Caco-2 (cell line): ENCODE results near the gene CYP4F12. TPM values are rescaled to one million over a fixed set of nuclear protein-coding genes. Genes with fewer than 3 reads are reported as not detected.

ENCODE experiments used
- BruUV-seq: library from RNA; stranded (reverse); fragments of 400-500 nt; replicated peaks from 2 replicates; lab custom pipeline; 2021; lab: Mats Ljungman, UMichigan
- CTCF ChIA-PET: fragments of 300-600 bp; sonication (Branson Sonifier 250); formaldehyde crosslinking; loops from one replicate; lab custom pipeline; 2022; ENCODE audit warnings: antibody characterized with exemption; lab: Charles Lee
- POLR2A ChIA-PET: fragments of 300-600 bp; sonication (Branson Sonifier 250); formaldehyde crosslinking; loops from one replicate; lab custom pipeline; 2022; ENCODE audit warnings: antibody characterized with exemption; lab: Charles Lee
- DNase-seq, 2 experiments: peaks; one replicate each; pipeline versions ENCODE4 v3.0.0 to v3.0.0-alpha.2; 2020 to 2022
- H3K27me3 ChIP-seq: replicated peaks from 2 replicates; pipeline ENCODE4 v1.6.0; 2011; ENCODE audit warnings: low read length; ENCODE audit not compliant: control insufficient read depth, insufficient read depth
- H3K36me3 ChIP-seq: 2 replicates; pipeline ENCODE4 v1.5.1; 2011; ENCODE audit warnings: low read length; ENCODE audit not compliant: control insufficient read depth, insufficient read depth
- H3K4me1 ChIP-seq: fragments of 250-450 bp; sonication (Bioruptor Pico); 2 replicates; pipeline ENCODE4 v1.5.1; 2020; ENCODE audit warnings: mild to moderate bottlenecking
- H3K4me3 ChIP-seq: 2 replicates; pipeline ENCODE4 v1.5.1; 2011; ENCODE audit warnings: low read depth, mild to moderate bottlenecking, control low read depth, low read length
- H3K9me3 ChIP-seq: fragments of 250-450 bp; sonication (Bioruptor Pico); 2 replicates; pipeline ENCODE4 v1.5.1; 2020; ENCODE audit warnings: mild to moderate bottlenecking, moderate library complexity
- H3K27ac Mint-ChIP-seq: one replicate; pipeline ENCODE4 v1.8.0; 2022; ENCODE audit warnings: mixed read lengths; ENCODE audit not compliant: unreplicated experiment
- H3K27me3 Mint-ChIP-seq: one replicate; pipeline ENCODE4 v1.8.0; 2022; ENCODE audit warnings: mixed read lengths; ENCODE audit not compliant: insufficient read depth, unreplicated experiment
- H3K36me3 Mint-ChIP-seq: one replicate; pipeline ENCODE4 v1.8.0; 2022; ENCODE audit warnings: mild to moderate bottlenecking, mixed read lengths; ENCODE audit not compliant: insufficient read depth, unreplicated experiment
- H3K4me1 Mint-ChIP-seq: one replicate; pipeline ENCODE4 v1.8.0; 2022; ENCODE audit warnings: low read depth, mixed read lengths; ENCODE audit not compliant: unreplicated experiment
- H3K4me3 Mint-ChIP-seq: one replicate; pipeline ENCODE4 v1.8.0; 2022; ENCODE audit warnings: mild to moderate bottlenecking, moderate library complexity, mixed read lengths; ENCODE audit not compliant: unreplicated experiment
- H3K9me3 Mint-ChIP-seq: one replicate; pipeline ENCODE4 v1.8.0; 2022; ENCODE audit warnings: mixed read lengths; ENCODE audit not compliant: unreplicated experiment
- CTCF ChIP-seq, 2 experiments: fragments of 200-600 bp in 1 of 2; IDR thresholded peaks; 1 replicate in 1 of 2; 2 replicates in 1 of 2; pipeline versions ENCODE4 v1.5.1 to v1.8.0; 2011 to 2022; ENCODE audit warnings: antibody characterized with exemption in 1 of 2, control low read depth in 1 of 2, inconsistent platforms in 1 of 2, low read depth in 1 of 2, low read length in 1 of 2, mild to moderate bottlenecking in 1 of 2, moderate library complexity in 1 of 2; ENCODE audit not compliant: insufficient read depth in 1 of 2, severe bottlenecking in 1 of 2, unreplicated experiment in 1 of 2
- intact Hi-C: fragments of 100-400 bp; cut with micrococcal nuclease; formaldehyde crosslinking; loops from one replicate; pipeline ENCODE4 v1.10.0; 2022; ENCODE audit not compliant: unreplicated experiment
- total RNA-seq: library from RNA; stranded (reverse); gene quantifications from 2 replicates; pipeline ENCODE4 v1.2.3, GENCODE V29; 2022

CYP4F12 gene
- total RNA-seq, 1 experiment from 2014 or later = 0.16 TPM

- Histone ChIP-seq H3K4me3 (no peak within 1 kb of the TSS), H3K9me3 (peaks cover 7% of the 10 kb centered on the region; the same call in 1 of the 2 replicates), H3K4me1 (no peaks in the 10 kb centered on the region), H3K27me3 (no peaks in the 10 kb centered on the region), H3K36me3 (no peaks in the 10 kb centered on the region)
- H3K36me3 Mint-ChIP-seq = no peaks in the 10 kb centered on the region
- H3K4me3 Mint-ChIP-seq = no peak within 1 kb of the TSS
- ChIA-PET POLR2A (no interaction called here), CTCF (no interaction called here)
- BruUV-seq = no TSS peak
- TF ChIP-seq CTCF (IDR thresholded peaks at IDR 0.05; ENCODE audit: insufficient read depth in 1 of 2, low read depth in 1 of 2, low read length in 1 of 2, severe bottlenecking in 1 of 2, unreplicated experiment in 1 of 2) = no peak
- no peaks in the 10 kb centered on the region for H3K4me1 Mint-ChIP-seq
- H3K27ac Mint-ChIP-seq = no peak within 1 kb of the TSS
- DNase-seq = no peak
- H3K9me3 Mint-ChIP-seq = peaks cover 19% of the 10 kb centered on the region
- H3K27me3 Mint-ChIP-seq = peaks cover 12% of the 10 kb centered on the region
- intact Hi-C loops = no loop called here
Observed at GRCh38 chr19:15737722-15738121, 64.8 kb downstream of the CYP4F12 start, which contains the start of gene OR10H3. Gene OR10H3, plus strand, starts transcription at chr19:15737985. Its CDS starts 3,408 bp downstream, at chr19:15741393.

- Histone ChIP-seq H3K4me3 (no peak overlapping the region), H3K36me3 (no peaks in the 10 kb centered on the region), H3K27me3 (no peaks in the 10 kb centered on the region), H3K9me3 (peaks cover 7% of the 10 kb centered on the region; the same call in 1 of the 2 replicates), H3K4me1 (no peaks in the 10 kb centered on the region)
- no peak overlapping the region for H3K4me3 Mint-ChIP-seq
- peaks cover 10% of the 10 kb centered on the region for H3K27me3 Mint-ChIP-seq
- H3K36me3 Mint-ChIP-seq = no peaks in the 10 kb centered on the region
- CTCF ChIA-PET = no interaction called here
- BruUV-seq = no TSS peak
- no peak for TF ChIP-seq CTCF (IDR thresholded peaks at IDR 0.05; ENCODE audit: insufficient read depth in 1 of 2, low read depth in 1 of 2, low read length in 1 of 2, severe bottlenecking in 1 of 2, unreplicated experiment in 1 of 2)
- H3K27ac Mint-ChIP-seq = no peak overlapping the region
- no peak for DNase-seq
- H3K4me1 Mint-ChIP-seq = no peaks in the 10 kb centered on the region
- POLR2A ChIA-PET = interaction anchor here (0.5 kb wide), 1 partner anchor 452 kb away, joined by 3 read pairs; no protein-coding TSS in a partner anchor
- intact Hi-C loops = no loop called here
- peaks cover 23% of the 10 kb centered on the region for H3K9me3 Mint-ChIP-seq
Observed at GRCh38 chr19:15740785-15741184, 67.9 kb downstream of the CYP4F12 start.

Other genes starting within 250 kb of the CYP4F12 start
- gene WIZ, start 223.1 kb upstream of the CYP4F12 start, total RNA-seq = 37.5 and 38.6 TPM in 2 replicates
- gene RASAL3, start 208.5 kb upstream of the CYP4F12 start, total RNA-seq = not detected in 2 replicates
- not detected in 2 replicates for gene PGLYRP2, start 193.6 kb upstream of the CYP4F12 start, total RNA-seq
- not detected in 2 replicates for gene CYP4F22, start 164.6 kb upstream of the CYP4F12 start, total RNA-seq
- gene CYP4F8, start 57.9 kb upstream of the CYP4F12 start, total RNA-seq = not detected in 2 replicates
- gene CYP4F3, start 32.2 kb upstream of the CYP4F12 start, total RNA-seq = 0.65 and 0.93 TPM in 2 replicates
- gene OR10H2, start 54.9 kb downstream of the CYP4F12 start, total RNA-seq = not detected in 2 replicates
- gene OR10H3, start 64.9 kb downstream of the CYP4F12 start, total RNA-seq = not detected in 2 replicates
- gene OR10H5, start 114.6 kb downstream of the CYP4F12 start, total RNA-seq = not detected in 2 replicates
- gene OR10H1, start 142.6 kb downstream of the CYP4F12 start, total RNA-seq = not detected in 2 replicates
- not detected in 2 replicates for gene CYP4F2, start 225.0 kb downstream of the CYP4F12 start, total RNA-seq